ENCODE data around the gene LTN1. TPM values are rescaled to one million over a fixed set of nuclear protein-coding genes. Genes with fewer than 3 reads are reported as not detected.

LTN1 gene
- total RNA-seq, 2 donors from 2014 or later = 19.8 to 21.8 TPM

GRCh38 chr21:28900481-28900880, 92.2 kb downstream of the LTN1 start:
- H3K9me3 ChIP-seq (ENCODE audit: control insufficient read depth, low read length) = no peaks in the 10 kb centered on the region
- no peak for DNase-seq
- no peak overlapping the region for H3K9ac ChIP-seq (ENCODE audit: extremely low read depth, low read length, poor library complexity, severe bottlenecking)
- H3K27me3 ChIP-seq (ENCODE audit: control insufficient read depth, insufficient read depth, low read length, poor library complexity, severe bottlenecking) = no peaks in the 10 kb centered on the region
- H3K4me1 ChIP-seq (ENCODE audit: control insufficient read depth, insufficient read depth, low read length) = no peaks in the 10 kb centered on the region
- no peak overlapping the region for H3K4me3 Mint-ChIP-seq
- no peak overlapping the region for H3K27ac Mint-ChIP-seq
- no peak overlapping the region for H3K27ac ChIP-seq (ENCODE audit: low read depth, low read length)
- H3K27me3 Mint-ChIP-seq (ENCODE audit: insufficient read depth) = no peaks in the 10 kb centered on the region
- no peaks in the 10 kb centered on the region for H3K36me3 Mint-ChIP-seq (ENCODE audit: low read depth)
- peaks cover 14% of the 10 kb centered on the region for H3K4me1 Mint-ChIP-seq
- TF ChIP-seq CTCF (conservative IDR thresholded peaks at IDR 0.05) = no peak
- H3K4me3 ChIP-seq (ENCODE audit: low read length) = no peak overlapping the region
- no peaks in the 10 kb centered on the region for H3K36me3 ChIP-seq (ENCODE audit: control insufficient read depth, insufficient read depth, low read length)
- peaks cover 4% of the 10 kb centered on the region for H3K9me3 Mint-ChIP-seq
- 86 to 94% methylated on average over 2 of the region's 2 CpGs for WGBS, 2 experiments (ENCODE audit: insufficient coverage in 1 of 2, insufficient read length in 1 of 2)

- Histone ChIP-seq H3K9me3 (ENCODE audit: control insufficient read depth, low read length) (no peaks in the 10 kb centered on the region), H3K9ac (ENCODE audit: extremely low read depth, low read length, poor library complexity, severe bottlenecking) (no peak overlapping the region), H3K4me1 (ENCODE audit: control insufficient read depth, insufficient read depth, low read length) (no peaks in the 10 kb centered on the region), H3K36me3 (ENCODE audit: control insufficient read depth, insufficient read depth, low read length) (no peaks in the 10 kb centered on the region), H3K27ac (ENCODE audit: low read depth, low read length) (no peak overlapping the region), H3K4me3 (ENCODE audit: low read length) (no peak overlapping the region), H3K27me3 (ENCODE audit: control insufficient read depth, insufficient read depth, low read length, poor library complexity, severe bottlenecking) (no peaks in the 10 kb centered on the region)
- no peak overlapping the region for H3K27ac Mint-ChIP-seq
- 89 to 93% methylated on average over 5 of the region's 5 CpGs for WGBS, 2 experiments (ENCODE audit: insufficient coverage in 1 of 2, insufficient read length in 1 of 2)
- DNase-seq = no peak
- H3K27me3 Mint-ChIP-seq (ENCODE audit: insufficient read depth) = no peaks in the 10 kb centered on the region
- H3K4me3 Mint-ChIP-seq = no peak overlapping the region
- H3K36me3 Mint-ChIP-seq (ENCODE audit: low read depth) = no peaks in the 10 kb centered on the region
- H3K9me3 Mint-ChIP-seq = peaks cover 4% of the 10 kb centered on the region
- H3K4me1 Mint-ChIP-seq = peaks cover 14% of the 10 kb centered on the region
- TF ChIP-seq CTCF (conservative IDR thresholded peaks at IDR 0.05) = no peak
Observed at GRCh38 chr21:28899744-28900143, 92.9 kb downstream of the LTN1 start.

- H3K27me3 ChIP-seq (ENCODE audit: control insufficient read depth, insufficient read depth, low read length, poor library complexity, severe bottlenecking) = no peaks in the 10 kb centered on the region
- no peak overlapping the region for H3K27ac Mint-ChIP-seq
- no peak overlapping the region for H3K4me3 Mint-ChIP-seq
Observed at GRCh38 chr21:28899220-28899619, 93.5 kb downstream of the LTN1 start.

More at GRCh38 chr21:28899220-28899619, 93.5 kb downstream of the LTN1 start:
- Mint-ChIP-seq H3K4me1 (peaks cover 14% of the 10 kb centered on the region), H3K27me3 (ENCODE audit: insufficient read depth) (no peaks in the 10 kb centered on the region), H3K36me3 (ENCODE audit: low read depth) (no peaks in the 10 kb centered on the region), H3K9me3 (peaks cover 4% of the 10 kb centered on the region)
- H3K4me1 ChIP-seq (ENCODE audit: control insufficient read depth, insufficient read depth, low read length) = no peaks in the 10 kb centered on the region
- WGBS, 2 experiments (ENCODE audit: insufficient coverage in 1 of 2, insufficient read length in 1 of 2) = 91 to 94% methylated on average over 2 to 3 of the region's 3 CpGs
- no peak overlapping the region for H3K9ac ChIP-seq (ENCODE audit: extremely low read depth, low read length, poor library complexity, severe bottlenecking)
- H3K9me3 ChIP-seq (ENCODE audit: control insufficient read depth, low read length) = no peaks in the 10 kb centered on the region
- no peak overlapping the region for H3K27ac ChIP-seq (ENCODE audit: low read depth, low read length)
- no peak for DNase-seq
- no peaks in the 10 kb centered on the region for H3K36me3 ChIP-seq (ENCODE audit: control insufficient read depth, insufficient read depth, low read length)
- no peak overlapping the region for H3K4me3 ChIP-seq (ENCODE audit: low read length)
- no peak for TF ChIP-seq CTCF (conservative IDR thresholded peaks at IDR 0.05)

Measured in endodermal cell (in vitro differentiated cells).